NCI-H2029 treated with DMSO at 0.1 percent for 48 hours (cell line): Measurements from ENCODE around the gene OGDH.
"Not testable (repeated sequence)": the region's sequence is repeated elsewhere in the genome, so short reads cannot be mapped to it uniquely, and the experiment has no call there.

Experiments used
- DNase-seq: peaks from one replicate; lab custom pipeline; 2025; lab: John Stamatoyannopoulos, UW

OGDH gene

GRCh38 chr7:44667190-44667589 is 60.8 kb downstream of the OGDH start:
- no peak for DNase-seq

GRCh38 chr7:44671069-44671468 is 64.6 kb downstream of the OGDH start:
- no peak for DNase-seq

GRCh38 chr7:44673324-44673723 is 66.9 kb downstream of the OGDH start:
- DNase-seq: no peak

GRCh38 chr7:44673771-44674170 is 67.3 kb downstream of the OGDH start:
- DNase-seq: no peak

GRCh38 chr7:44674381-44674780 is 68.0 kb downstream of the OGDH start:
- DNase-seq: no peak

- no peak for DNase-seq
Measured at GRCh38 chr7:44676776-44677175, 70.3 kb downstream of the OGDH start.

GRCh38 chr7:44678101-44678470 is 71.7 kb downstream of the OGDH start:
- DNase-seq: no peak

- no peak for DNase-seq
Measured at GRCh38 chr7:44678471-44679179, 72.2 kb downstream of the OGDH start.

GRCh38 chr7:44681645-44682044 is 75.2 kb downstream of the OGDH start:
- DNase-seq: no peak

- no peak for DNase-seq
Measured at GRCh38 chr7:44685723-44686122, 79.3 kb downstream of the OGDH start.

GRCh38 chr7:44689427-44689826 is 83.0 kb downstream of the OGDH start:
- no peak for DNase-seq

GRCh38 chr7:44693641-44694313 is 87.3 kb downstream of the OGDH start:
- DNase-seq: no peak

- DNase-seq: no peak
Measured at GRCh38 chr7:44694326-44694725, 87.9 kb downstream of the OGDH start.

- DNase-seq: no peak
Measured at GRCh38 chr7:44694766-44695165, 88.3 kb downstream of the OGDH start.

GRCh38 chr7:44695756-44696155 is 89.3 kb downstream of the OGDH start:
- DNase-seq: no peak

GRCh38 chr7:44696728-44697127 is 90.3 kb downstream of the OGDH start:
- no peak for DNase-seq

GRCh38 chr7:44697136-44698045 is 91.0 kb downstream of the OGDH start:
- DNase-seq: no peak

GRCh38 chr7:44698046-44698580 is 91.7 kb downstream of the OGDH start:
- DNase-seq: no peak

GRCh38 chr7:44699598-44699997 is 93.2 kb downstream of the OGDH start:
- DNase-seq: not testable (repeated sequence)

GRCh38 chr7:44700322-44700721 is 93.9 kb downstream of the OGDH start:
- no peak for DNase-seq

- not testable (repeated sequence) for DNase-seq
Measured at GRCh38 chr7:44703391-44703790, 97.0 kb downstream of the OGDH start.

- no peak for DNase-seq
Measured at GRCh38 chr7:44703921-44704320, 97.5 kb downstream of the OGDH start.

- DNase-seq: no peak
Measured at GRCh38 chr7:44705434-44705833, 99.0 kb downstream of the OGDH start.
